Ovary (tissue), 10 donors: Measurements from ENCODE around the gene KIF22. TPM values are rescaled to one million over a fixed set of nuclear protein-coding genes. Genes with fewer than 3 reads are reported as not detected.

Source experiments
- DNase-seq, 5 donors: peaks; one replicate each; pipeline ENCODE4 v3.0.0-alpha.2; 2019 to 2020
- H3K27ac ChIP-seq, 2 donors: fragments of 200-600 bp; one replicate each; pipeline versions ENCODE4 v1.5.1 to v1.8.0; 2019 to 2022
- H3K27me3 ChIP-seq: fragments of 200-600 bp; one replicate; pipeline ENCODE4 v1.8.0; 2022
- H3K36me3 ChIP-seq: fragments of 200-600 bp; sonication (generic); one replicate; pipeline ENCODE4 v1.5.1; 2019
- H3K4me1 ChIP-seq: one replicate; pipeline ENCODE4 v1.8.1; 2013; ENCODE audit warnings: mild to moderate bottlenecking, moderate library complexity; ENCODE audit not compliant: insufficient read depth
- H3K4me3 ChIP-seq: fragments of 200-600 bp; sonication (generic); one replicate; pipeline ENCODE4 v1.5.1; 2017
- H3K9me3 ChIP-seq, 2 donors: fragments of 200-600 bp in 1 of 2; sonication (generic) in 1 of 2; one replicate each; pipeline versions ENCODE4 v1.5.1 to v1.8.1; 2013 to 2019; ENCODE audit warnings: mild to moderate bottlenecking in 1 of 2, moderate library complexity in 1 of 2
- CTCF ChIP-seq, 3 donors: fragments of 450-650 bp in 2 of 3; fragments of 200-600 bp in 1 of 3; IDR thresholded peaks; one replicate each; pipeline versions ENCODE4 v1.5.1 to v1.8.0; 2016 to 2022; ENCODE audit warnings: antibody characterized with exemption in 3 of 3, mild to moderate bottlenecking in 1 of 3
- EP300 ChIP-seq: sonication (generic); formaldehyde crosslinking; IDR thresholded peaks from one replicate; pipeline ENCODE4 v1.6.1; 2017; ENCODE audit warnings: antibody characterized with exemption
- POLR2A ChIP-seq: fragments of 450-650 bp; IDR thresholded peaks from one replicate; pipeline ENCODE4 v1.6.1; 2017; ENCODE audit warnings: antibody characterized with exemption, mild to moderate bottlenecking, moderate library complexity
- WGBS, 3 donors: extraction: QIAGEN DNeasy Blood & Tissue Kit in 1 of 3; methylation state at CpG; one replicate each; pipeline versions ENCODE4 v1.1.5 to v1.1.7; 2013 to 2017; 5-methylcytosine and 5-hydroxymethylcytosine counted together
- intact Hi-C, 4 donors: fragments of 100-400 bp; cut with DNase I; formaldehyde crosslinking; loops; one replicate each; pipeline versions ENCODE4 v1.11.0 to v1.15.1; 2022 to 2023
- long read RNA-seq, 3 donors: library from polyadenylated mRNA in 2 of 3; unstranded in 2 of 3; transcript quantifications; one replicate each; pipeline ENCODE4 v2.0.0 and lab custom pipeline, GENCODE V29; 2021 to 2026
- polyA plus RNA-seq, 2 donors: library from polyadenylated mRNA; stranded (reverse); fragments of 200-250 nt in 1 of 2; fragments of 350-450 nt in 1 of 2; fragmentation: Illumina TruSeq in 1 of 2; extraction: RNeasy Lipid Tissue Mini Kit (QIAGEN cat#74804) in 1 of 2; gene quantifications; one replicate each; pipeline ENCODE4 v1.2.3, GENCODE V29; 2013 to 2014
- total RNA-seq, 7 donors: library from RNA; depleted of rRNA in 2 of 7; stranded (reverse); fragments of >200 nt in 2 of 7; fragmentation: NEBNext Ultra II Directional in 3 of 7; extraction: Animal tissue kit (Norgen Biotek cat#: 25700) in 3 of 7; gene quantifications; one replicate each; pipeline versions ENCODE4 v1.1.0 to v1.2.4, GENCODE V29; 2016 to 2023
- donor health status: DM: no; HTN: no; CAD: no; lungs with moderate emphysema.
- donor health status: DM: no; HTN: no; CAD: no.
- donor health status: Bipolar disorder and iron deficiency.
- donor health status: DM: yes; HTN: yes; CAD: no.
- donor health status: DM: no; HTN: no; CAD: no.
- donor health status: DM: yes; HTN: yes; CAD: no.

The KIF22 gene
- total RNA-seq (10 to 100 TPM; 15.9 to 31.0 (median 20.7) TPM), polyA plus RNA-seq (10 to 100 TPM; 14.4 to 30.6 TPM)
- long read RNA-seq, donor 1, transcript KIF22-201 (14 exons, 2,113 nt): major isoform, 45 of 68 reads
- long read RNA-seq, donor 1, partial matches to known transcripts: 9 of 68 reads
- long read RNA-seq, donor 1, other reads (novel, unspliced or antisense): 14 of 68 reads
- long read RNA-seq, donor 2, transcript KIF22-201 (14 exons, 2,113 nt): major isoform, 27 of 92 reads
- long read RNA-seq, donor 2, partial matches to known transcripts: 65 of 92 reads
- long read RNA-seq, donor 2, other reads (novel, unspliced or antisense): 0 of 92 reads
- long read RNA-seq, donor 3, transcript KIF22-201 (14 exons, 2,113 nt): major isoform, 24 of 79 reads
- long read RNA-seq, donor 3, partial matches to known transcripts: 42 of 79 reads
- long read RNA-seq, donor 3, other reads (novel, unspliced or antisense): 13 of 79 reads

DNA sequence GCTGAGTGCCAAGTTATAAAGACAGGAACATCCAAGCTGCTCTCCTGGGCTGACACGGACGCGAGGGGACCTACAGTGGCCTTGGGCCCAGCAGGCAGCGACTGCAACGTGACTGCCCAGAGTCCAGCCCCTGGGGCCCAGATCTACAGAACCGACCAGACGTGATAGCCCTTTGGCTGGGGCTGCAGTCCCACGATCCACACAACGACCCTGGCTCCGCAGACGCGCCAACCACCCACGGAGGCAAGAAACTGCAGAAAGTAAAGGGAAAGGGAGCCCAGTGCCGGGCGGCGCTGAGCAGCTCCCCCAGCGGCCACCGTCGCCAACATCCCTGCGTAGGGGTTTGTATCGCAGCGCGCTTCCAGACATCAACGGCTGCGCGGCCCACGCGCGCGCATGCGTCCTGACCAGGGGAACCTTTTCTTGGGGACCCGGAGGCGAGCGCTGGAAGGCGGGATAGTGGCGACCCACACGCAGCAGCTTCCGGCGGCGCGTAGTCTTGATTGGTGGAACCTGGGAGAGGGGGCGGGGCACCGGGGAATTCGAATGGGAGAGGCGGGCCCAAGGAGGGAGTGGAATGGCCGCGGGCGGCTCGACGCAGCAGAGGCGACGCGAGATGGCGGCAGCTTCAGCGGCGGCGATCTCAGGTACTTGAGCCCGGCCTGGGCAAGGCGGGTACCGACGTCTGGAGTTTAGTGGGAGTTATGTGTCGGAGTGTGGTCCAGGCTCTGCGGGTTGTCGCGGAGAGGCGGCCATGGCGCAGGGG lies at the start of gene KIF22:
Gene KIF22, plus strand, starts transcription at position 569 of the 766 bp plus-strand sequence. Its CDS starts 9 bp downstream, at position 578.
- Histone ChIP-seq H3K4me3 (peak within 1 kb of the TSS; percentile 62), H3K36me3 (no peaks in the 10 kb centered on the region), H3K27me3 (no peaks in the 10 kb centered on the region), H3K4me1 (peaks cover 14% of the 10 kb centered on the region), H3K9me3 (no peaks in the 10 kb centered on the region), H3K27ac (peak within 1 kb of the TSS; percentile 44 to 78)
- TF ChIP-seq CTCF (IDR thresholded peaks at IDR 0.05): peak; percentile 74 to 96 (median 90)
- TF ChIP-seq EP300: no peak
- peak; percentile 48 for TF ChIP-seq POLR2A
- intact Hi-C loops: loop anchor here in 2 of 4 donors (2.0 to 10.0 kb wide), 2 partner anchors 24 to 46 kb away; partner anchors contain the start of gene C16orf54 (in 1 of the 2)
- WGBS, 3 donors: 0 to 1% (median 1%) methylated on average over 61 to 67 of the region's 67 CpGs
- DNase-seq: peak; percentile 99 to 100 (median 99)

DNA sequence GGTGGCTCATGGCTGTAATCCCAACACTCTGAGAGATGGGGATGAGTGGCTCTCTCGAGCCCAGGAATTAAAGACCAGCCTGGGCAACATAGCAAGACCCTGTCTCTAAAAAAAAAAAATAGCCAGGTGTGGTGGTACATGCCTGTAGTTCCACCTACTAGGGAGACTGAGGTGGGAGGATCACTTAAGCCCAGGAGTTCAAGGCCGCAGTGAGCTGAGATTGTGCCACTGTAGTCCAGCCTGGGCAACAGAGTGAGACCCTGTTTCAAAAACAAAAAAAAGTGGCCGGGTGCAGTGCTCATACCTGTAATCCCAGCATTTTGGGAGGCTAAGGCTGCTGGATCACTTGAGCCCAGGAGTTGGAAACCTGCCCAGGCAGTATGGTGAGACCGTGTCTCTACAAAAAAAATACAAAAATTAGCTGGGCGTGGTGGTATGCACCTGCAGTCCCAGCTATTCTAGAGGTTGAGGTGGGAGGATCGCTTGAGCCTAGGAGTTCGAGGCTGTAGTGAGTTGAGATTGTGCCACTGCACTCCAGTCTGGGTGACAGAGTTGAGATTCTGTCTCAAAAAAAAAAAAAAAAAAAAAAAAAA lies 47.8 kb upstream of the KIF22 start:
- no peaks in the 10 kb centered on the region for H3K27me3 ChIP-seq
- no peaks in the 10 kb centered on the region for H3K9me3 ChIP-seq
- H3K27ac ChIP-seq: no peak overlapping the region
- intact Hi-C loops: loop anchor here in 2 of 4 donors (10.0 kb wide), 2 partner anchors 52 to 738 kb away; partner anchors contain the start of gene KIF22 (in 1 of the 2)
- TF ChIP-seq EP300 (no peak), POLR2A (no peak), CTCF (IDR thresholded peaks at IDR 0.05) (no peak)
- H3K4me1 ChIP-seq: no peaks in the 10 kb centered on the region
- H3K4me3 ChIP-seq: no peak overlapping the region
- DNase-seq: no peak
- H3K36me3 ChIP-seq: no peaks in the 10 kb centered on the region
- 82 to 88% (median 83%) methylated on average over 7 of the region's 7 CpGs for WGBS, 3 donors

DNA sequence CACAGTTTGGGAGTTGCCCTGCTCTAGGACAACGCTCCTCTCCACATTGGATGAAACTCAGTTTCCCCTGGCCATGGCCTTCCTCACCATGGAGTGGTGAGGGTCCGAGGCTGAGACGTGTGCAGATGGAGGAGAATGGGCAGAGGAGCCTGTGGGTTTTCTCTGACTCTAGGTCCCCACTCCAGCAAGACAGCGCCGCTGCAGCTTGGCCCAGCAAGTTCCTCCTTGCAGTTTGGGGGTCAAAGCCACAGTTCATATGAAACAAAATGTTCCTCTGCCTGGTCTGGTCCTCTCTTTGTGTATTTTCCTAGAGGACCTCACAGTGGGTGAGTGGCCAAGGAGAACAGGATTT lies 47.1 kb upstream of the KIF22 start:
- H3K4me1 ChIP-seq: no peaks in the 10 kb centered on the region
- no peaks in the 10 kb centered on the region for H3K9me3 ChIP-seq
- no peak for TF ChIP-seq CTCF (IDR thresholded peaks at IDR 0.05)
- TF ChIP-seq POLR2A: no peak
- no peak for TF ChIP-seq EP300
- WGBS, 3 donors: 94 to 97% (median 96%) methylated on average over 5 of the region's 5 CpGs
- no peaks in the 10 kb centered on the region for H3K27me3 ChIP-seq
- no peak for DNase-seq
- no peak overlapping the region for H3K4me3 ChIP-seq
- intact Hi-C loops: loop anchor here in 2 of 4 donors (10.0 kb wide), 2 partner anchors 51 to 739 kb away; partner anchors contain the start of gene KIF22 (in 1 of the 2)
- H3K27ac ChIP-seq: no peak overlapping the region
- no peaks in the 10 kb centered on the region for H3K36me3 ChIP-seq
